ENCODE data around the gene CDH4. TPM values are rescaled to one million over a fixed set of nuclear protein-coding genes. Genes with fewer than 3 reads are reported as not detected.

The CDH4 gene
- total RNA-seq, 3 donors from 2014 or later (not counting 1 experiment from before 2014, with no cell fraction given) = 0.18 TPM; not detected in 2

DNA sequence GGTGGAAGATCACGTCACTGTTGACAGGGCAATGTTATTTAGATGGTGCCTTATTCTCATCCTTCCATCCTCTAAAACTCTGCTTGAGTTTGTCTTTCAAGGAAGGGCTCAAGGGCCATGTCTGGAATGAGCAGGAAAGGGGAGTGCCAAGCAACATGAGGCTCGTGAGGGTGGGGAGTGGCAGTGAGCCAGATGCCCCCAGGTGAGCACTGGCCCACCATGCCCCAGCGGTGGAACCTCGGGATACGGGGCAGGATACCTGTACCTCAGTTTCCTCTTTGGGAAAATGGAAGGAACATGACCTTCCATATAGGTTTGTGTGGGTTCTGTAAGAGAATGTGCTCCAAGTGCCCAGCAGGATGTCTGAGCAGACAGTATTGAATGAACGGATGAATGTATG is 476.3 kb downstream of the CDH4 start:
- Histone ChIP-seq H3K36me3 (ENCODE audit: control insufficient read depth, insufficient read depth, low read length) (no peaks in the 10 kb centered on the region), H3K4me1 (ENCODE audit: control insufficient read depth, insufficient read depth, low read length) (no peaks in the 10 kb centered on the region), H3K27ac (ENCODE audit: low read length) (no peak overlapping the region), H3K9me3 (ENCODE audit: control insufficient read depth, insufficient read depth, low read length) (peaks cover 10% of the 10 kb centered on the region), H3K4me3 (ENCODE audit: low read length) (no peak overlapping the region), H3K27me3 (ENCODE audit: control insufficient read depth, insufficient read depth, low read length) (no peaks in the 10 kb centered on the region)
- TF ChIP-seq, protein P1, sequence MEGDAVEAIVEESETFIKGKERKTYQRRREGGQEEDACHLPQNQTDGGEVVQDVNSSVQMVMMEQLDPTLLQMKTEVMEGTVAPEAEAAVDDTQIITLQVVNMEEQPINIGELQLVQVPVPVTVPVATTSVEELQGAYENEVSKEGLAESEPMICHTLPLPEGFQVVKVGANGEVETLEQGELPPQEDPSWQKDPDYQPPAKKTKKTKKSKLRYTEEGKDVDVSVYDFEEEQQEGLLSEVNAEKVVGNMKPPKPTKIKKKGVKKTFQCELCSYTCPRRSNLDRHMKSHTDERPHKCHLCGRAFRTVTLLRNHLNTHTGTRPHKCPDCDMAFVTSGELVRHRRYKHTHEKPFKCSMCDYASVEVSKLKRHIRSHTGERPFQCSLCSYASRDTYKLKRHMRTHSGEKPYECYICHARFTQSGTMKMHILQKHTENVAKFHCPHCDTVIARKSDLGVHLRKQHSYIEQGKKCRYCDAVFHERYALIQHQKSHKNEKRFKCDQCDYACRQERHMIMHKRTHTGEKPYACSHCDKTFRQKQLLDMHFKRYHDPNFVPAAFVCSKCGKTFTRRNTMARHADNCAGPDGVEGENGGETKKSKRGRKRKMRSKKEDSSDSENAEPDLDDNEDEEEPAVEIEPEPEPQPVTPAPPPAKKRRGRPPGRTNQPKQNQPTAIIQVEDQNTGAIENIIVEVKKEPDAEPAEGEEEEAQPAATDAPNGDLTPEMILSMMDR (IDR thresholded peaks at IDR 0.05) = no peak
- Mint-ChIP-seq H3K4me3 (no peak overlapping the region), H3K27me3 (ENCODE audit: low read depth in 2 of 2) (peaks cover 0 to 4% of the 10 kb centered on the region in 2 donors), H3K4me1 (no peaks in the 10 kb centered on the region), H3K27ac (no peak overlapping the region), H3K36me3 (no peaks in the 10 kb centered on the region), H3K9me3 (peaks cover 0 to under 1% of the 10 kb centered on the region in 2 donors)
- intact Hi-C loops (cut with micrococcal nuclease) = no loop called here
- 94% methylated on average over 5 of the region's 6 CpGs for WGBS (ENCODE audit: insufficient coverage)
- no peak for ATAC-seq
- no peak for DNase-seq

GRCh38 chr20:61728786-61729770 is 477.0 kb downstream of the CDH4 start:
- 84% methylated on average over 28 of the region's 28 CpGs for WGBS (ENCODE audit: insufficient coverage)
- H3K27ac Mint-ChIP-seq = no peak overlapping the region
- no peaks in the 10 kb centered on the region for H3K27me3 ChIP-seq (ENCODE audit: control insufficient read depth, insufficient read depth, low read length)
- H3K4me3 ChIP-seq (ENCODE audit: low read length) = no peak overlapping the region
- peaks cover 0 to 3% of the 10 kb centered on the region in 2 donors for H3K9me3 Mint-ChIP-seq
- no peak for ATAC-seq
- H3K4me3 Mint-ChIP-seq = no peak overlapping the region
- no peaks in the 10 kb centered on the region for H3K36me3 ChIP-seq (ENCODE audit: control insufficient read depth, insufficient read depth, low read length)
- no peaks in the 10 kb centered on the region for H3K4me1 Mint-ChIP-seq
- peaks cover 10% of the 10 kb centered on the region for H3K9me3 ChIP-seq (ENCODE audit: control insufficient read depth, insufficient read depth, low read length)
- no peaks in the 10 kb centered on the region for H3K36me3 Mint-ChIP-seq
- DNase-seq = no peak
- no peaks in the 10 kb centered on the region for H3K4me1 ChIP-seq (ENCODE audit: control insufficient read depth, insufficient read depth, low read length)
- no peak overlapping the region for H3K27ac ChIP-seq (ENCODE audit: low read length)
- H3K27me3 Mint-ChIP-seq (ENCODE audit: low read depth in 2 of 2) = peaks cover 0 to 6% of the 10 kb centered on the region in 2 donors
- TF ChIP-seq, protein P1 (IDR thresholded peaks at IDR 0.05) = no peak
- intact Hi-C loops (cut with micrococcal nuclease) = no loop called here

- no peaks in the 10 kb centered on the region for H3K4me1 Mint-ChIP-seq
- WGBS (ENCODE audit: insufficient coverage) = 84% methylated on average over 21 of the region's 21 CpGs
- ATAC-seq (no peak), DNase-seq (no peak)
- H3K4me3 Mint-ChIP-seq = no peak overlapping the region
- intact Hi-C loops (cut with micrococcal nuclease) = no loop called here
- TF ChIP-seq, protein P1 (IDR thresholded peaks at IDR 0.05) = no peak
- H3K9me3 Mint-ChIP-seq = peaks cover 0 to 3% of the 10 kb centered on the region in 2 donors
- Histone ChIP-seq H3K9me3 (ENCODE audit: control insufficient read depth, insufficient read depth, low read length) (peaks cover 10% of the 10 kb centered on the region), H3K36me3 (ENCODE audit: control insufficient read depth, insufficient read depth, low read length) (no peaks in the 10 kb centered on the region), H3K27ac (ENCODE audit: low read length) (no peak overlapping the region), H3K27me3 (ENCODE audit: control insufficient read depth, insufficient read depth, low read length) (no peaks in the 10 kb centered on the region), H3K4me3 (ENCODE audit: low read length) (no peak overlapping the region), H3K4me1 (ENCODE audit: control insufficient read depth, insufficient read depth, low read length) (no peaks in the 10 kb centered on the region)
- H3K27me3 Mint-ChIP-seq (ENCODE audit: low read depth in 2 of 2) = peaks cover 0 to 8% of the 10 kb centered on the region in 2 donors
- no peaks in the 10 kb centered on the region for H3K36me3 Mint-ChIP-seq
- no peak overlapping the region for H3K27ac Mint-ChIP-seq
These were observed 478.7 kb downstream of the CDH4 start for GRCh38 chr20:61730631-61731362.
